Activated naive CD8-positive, alpha-beta T cell (primary cell): ENCODE data around the gene FOXK1.

ENCODE experiments used
- H3K27ac Mint-ChIP-seq: one replicate; pipeline ENCODE4 v1.8.0; 2021; ENCODE audit warnings: mixed read lengths
- H3K27me3 Mint-ChIP-seq: one replicate; pipeline ENCODE4 v1.8.0; 2021; ENCODE audit warnings: mixed read lengths
- H3K36me3 Mint-ChIP-seq: one replicate; pipeline ENCODE4 v1.8.0; 2021; ENCODE audit warnings: mixed read lengths
- H3K4me1 Mint-ChIP-seq: one replicate; pipeline ENCODE4 v1.8.0; 2021; ENCODE audit warnings: low read depth, mixed read lengths
- H3K4me3 Mint-ChIP-seq: one replicate; pipeline ENCODE4 v1.8.0; 2021; ENCODE audit warnings: mild to moderate bottlenecking, mixed read lengths
- H3K9me3 Mint-ChIP-seq: one replicate; pipeline ENCODE4 v1.8.0; 2021; ENCODE audit warnings: low read depth, mixed read lengths

Gene FOXK1

GRCh38 chr7:4816419-4817080 lies 134.5 kb downstream of the FOXK1 start:
- H3K27ac Mint-ChIP-seq = no peak overlapping the region
- peaks cover 2% of the 10 kb centered on the region for H3K4me1 Mint-ChIP-seq
- peaks cover 5% of the 10 kb centered on the region for H3K27me3 Mint-ChIP-seq
- H3K36me3 Mint-ChIP-seq = no peaks in the 10 kb centered on the region
- no peaks in the 10 kb centered on the region for H3K9me3 Mint-ChIP-seq
- no peak overlapping the region for H3K4me3 Mint-ChIP-seq

GRCh38 chr7:4817178-4817901 lies 135.2 kb downstream of the FOXK1 start:
- no peak overlapping the region for H3K27ac Mint-ChIP-seq
- peaks cover 2% of the 10 kb centered on the region for H3K4me1 Mint-ChIP-seq
- H3K4me3 Mint-ChIP-seq = no peak overlapping the region
- no peaks in the 10 kb centered on the region for H3K9me3 Mint-ChIP-seq
- peaks cover 5% of the 10 kb centered on the region for H3K27me3 Mint-ChIP-seq
- no peaks in the 10 kb centered on the region for H3K36me3 Mint-ChIP-seq

GRCh38 chr7:4818000-4818794 lies 136.1 kb downstream of the FOXK1 start:
- Mint-ChIP-seq H3K9me3 (no peaks in the 10 kb centered on the region), H3K27ac (no peak overlapping the region), H3K4me3 (no peak overlapping the region), H3K4me1 (peaks cover 2% of the 10 kb centered on the region), H3K27me3 (peaks cover 3% of the 10 kb centered on the region), H3K36me3 (no peaks in the 10 kb centered on the region)

- H3K27ac Mint-ChIP-seq = no peak overlapping the region
- H3K4me3 Mint-ChIP-seq = no peak overlapping the region
- H3K36me3 Mint-ChIP-seq = no peaks in the 10 kb centered on the region
- H3K9me3 Mint-ChIP-seq = no peaks in the 10 kb centered on the region
- peaks cover 1% of the 10 kb centered on the region for H3K4me1 Mint-ChIP-seq
- no peaks in the 10 kb centered on the region for H3K27me3 Mint-ChIP-seq
These were observed 137.7 kb downstream of the FOXK1 start for GRCh38 chr7:4819560-4820404.

GRCh38 chr7:4820405-4820966 lies 138.4 kb downstream of the FOXK1 start:
- no peaks in the 10 kb centered on the region for H3K9me3 Mint-ChIP-seq
- peaks cover 3% of the 10 kb centered on the region for H3K27me3 Mint-ChIP-seq
- no peaks in the 10 kb centered on the region for H3K4me1 Mint-ChIP-seq
- H3K27ac Mint-ChIP-seq = no peak overlapping the region
- H3K36me3 Mint-ChIP-seq = no peaks in the 10 kb centered on the region
- H3K4me3 Mint-ChIP-seq = no peak overlapping the region
